HUES48 (cell line): ENCODE measurements around the gene MMP26.
"Not testable (repeated sequence)": the region's sequence is repeated elsewhere in the genome, so short reads cannot be mapped to it uniquely, and the experiment has no call there.

Experiments used
- H3K27ac ChIP-seq: one replicate; pipeline ENCODE4 v1.7.0; 2013; ENCODE audit warnings: low read depth, low read length, inconsistent platforms
- H3K27me3 ChIP-seq: 2 replicates; pipeline ENCODE4 v1.6.1; 2013; ENCODE audit warnings: mild to moderate bottlenecking, low read length; ENCODE audit not compliant: control insufficient read depth, insufficient read depth
- H3K36me3 ChIP-seq: 2 replicates; pipeline ENCODE4 v1.6.1; 2013; ENCODE audit warnings: low read length; ENCODE audit not compliant: control insufficient read depth, insufficient read depth
- H3K4me1 ChIP-seq: 2 replicates; pipeline ENCODE4 v1.6.1; 2013; ENCODE audit warnings: mild to moderate bottlenecking, low read length; ENCODE audit not compliant: control insufficient read depth, insufficient read depth
- H3K4me3 ChIP-seq: 2 replicates; pipeline ENCODE4 v1.5.1; 2013; ENCODE audit warnings: mild to moderate bottlenecking, low read depth, low read length
- H3K9ac ChIP-seq: 2 replicates; pipeline ENCODE4 v1.6.1; 2013; ENCODE audit warnings: mild to moderate bottlenecking, low read depth, low read length, moderate library complexity
- H3K9me3 ChIP-seq: 2 replicates; pipeline ENCODE4 v1.6.1; 2013; ENCODE audit warnings: low read length; ENCODE audit not compliant: control insufficient read depth, insufficient read depth

Gene MMP26

GRCh38 chr11:4682623-4683419, 21.8 kb upstream of the MMP26 start:
- Histone ChIP-seq H3K9ac (no peak overlapping the region), H3K9me3 (no peaks in the 10 kb centered on the region), H3K27ac (no peak overlapping the region), H3K27me3 (no peaks in the 10 kb centered on the region), H3K4me1 (no peaks in the 10 kb centered on the region), H3K4me3 (no peak overlapping the region), H3K36me3 (no peaks in the 10 kb centered on the region)

GRCh38 chr11:4684631-4685285, 19.8 kb upstream of the MMP26 start:
- no peaks in the 10 kb centered on the region for H3K27me3 ChIP-seq
- no peaks in the 10 kb centered on the region for H3K36me3 ChIP-seq
- no peak overlapping the region for H3K9ac ChIP-seq
- H3K9me3 ChIP-seq = no peaks in the 10 kb centered on the region
- H3K4me3 ChIP-seq = no peak overlapping the region
- H3K4me1 ChIP-seq = no peaks in the 10 kb centered on the region
- H3K27ac ChIP-seq = no peak overlapping the region

GRCh38 chr11:4695442-4695841, 9.1 kb upstream of the MMP26 start:
- H3K4me3 ChIP-seq = no peak overlapping the region
- H3K27me3 ChIP-seq = no peaks in the 10 kb centered on the region
- H3K27ac ChIP-seq = no peak overlapping the region
- H3K9me3 ChIP-seq = no peaks in the 10 kb centered on the region
- H3K4me1 ChIP-seq = no peaks in the 10 kb centered on the region
- no peaks in the 10 kb centered on the region for H3K36me3 ChIP-seq
- H3K9ac ChIP-seq = no peak overlapping the region

GRCh38 chr11:4697585-4697984, 7.0 kb upstream of the MMP26 start, which contains the start of gene OR51E2:
OR51E2 (minus strand) TSS chr11:4697853; CDS start chr11:4682711, 15,142 bp downstream.
- H3K27me3 ChIP-seq = no peaks in the 10 kb centered on the region

GRCh38 chr11:4699697-4700435, 4.7 kb upstream of the MMP26 start:
- no peaks in the 10 kb centered on the region for H3K36me3 ChIP-seq
- no peak overlapping the region for H3K9ac ChIP-seq
- no peaks in the 10 kb centered on the region for H3K9me3 ChIP-seq
- H3K27me3 ChIP-seq = no peaks in the 10 kb centered on the region
- peaks cover 13% of the 10 kb centered on the region for H3K4me1 ChIP-seq
- H3K4me3 ChIP-seq = no peak overlapping the region
- H3K27ac ChIP-seq = no peak overlapping the region

More at GRCh38 chr11:4697585-4697984, 7.0 kb upstream of the MMP26 start, which contains the start of gene OR51E2:
- no peaks in the 10 kb centered on the region for H3K9me3 ChIP-seq
- H3K4me3 ChIP-seq = no peak within 1 kb of the TSS
- no peak within 1 kb of the TSS for H3K27ac ChIP-seq
- no peaks in the 10 kb centered on the region for H3K36me3 ChIP-seq
- H3K4me1 ChIP-seq = no peaks in the 10 kb centered on the region
- no peak within 1 kb of the TSS for H3K9ac ChIP-seq

- Histone ChIP-seq H3K9ac (no peak overlapping the region), H3K27ac (no peak overlapping the region), H3K9me3 (no peaks in the 10 kb centered on the region), H3K36me3 (no peaks in the 10 kb centered on the region), H3K27me3 (no peaks in the 10 kb centered on the region), H3K4me3 (no peak overlapping the region), H3K4me1 (peaks cover 18% of the 10 kb centered on the region)
These were observed 4.2 kb upstream of the MMP26 start for GRCh38 chr11:4700436-4700820.

- Histone ChIP-seq H3K27me3 (no peaks in the 10 kb centered on the region), H3K36me3 (no peaks in the 10 kb centered on the region), H3K9ac (no peak overlapping the region), H3K9me3 (no peaks in the 10 kb centered on the region), H3K27ac (peak overlapping the region; percentile 89), H3K4me1 (peaks cover 18% of the 10 kb centered on the region), H3K4me3 (0 out of 2 replicates have a peak overlapping the region, but pooled peaks have one; percentile 41)
These were observed 278 bp downstream of the MMP26 start for GRCh38 chr11:4704790-4705334.

- H3K27me3 ChIP-seq = no peaks in the 10 kb centered on the region
- no peaks in the 10 kb centered on the region for H3K36me3 ChIP-seq
- peak overlapping the region; percentile 18 for H3K27ac ChIP-seq
- H3K9ac ChIP-seq = no peak overlapping the region
- peaks cover 9% of the 10 kb centered on the region for H3K4me1 ChIP-seq
- H3K4me3 ChIP-seq = no peak overlapping the region
- H3K9me3 ChIP-seq = no peaks in the 10 kb centered on the region
These were observed 8.7 kb downstream of the MMP26 start for GRCh38 chr11:4713241-4713640.

- H3K9me3 ChIP-seq = no peaks in the 10 kb centered on the region
- no peaks in the 10 kb centered on the region for H3K36me3 ChIP-seq
- H3K9ac ChIP-seq = no peak overlapping the region
- no peak overlapping the region for H3K27ac ChIP-seq
- H3K4me3 ChIP-seq = no peak overlapping the region
- H3K27me3 ChIP-seq = no peaks in the 10 kb centered on the region
- H3K4me1 ChIP-seq = peaks cover 15% of the 10 kb centered on the region
These were observed 9.7 kb downstream of the MMP26 start for GRCh38 chr11:4714300-4714699.

- not testable (repeated sequence) for H3K9ac ChIP-seq, H3K9me3 ChIP-seq, H3K36me3 ChIP-seq
These were observed 18.3 kb downstream of the MMP26 start for GRCh38 chr11:4722616-4723534.

More at GRCh38 chr11:4722616-4723534, 18.3 kb downstream of the MMP26 start:
- not testable (repeated sequence) for H3K4me3 ChIP-seq, H3K27ac ChIP-seq, H3K4me1 ChIP-seq, H3K27me3 ChIP-seq
